ENCODE results near the gene ANTXR1.

GRCh38 chr2:69020496-69021426 is 7.8 kb downstream of the ANTXR1 start:
- TF ChIP-seq GLIS3 (CRISPR knock-in tag; IDR thresholded peaks at IDR 0.05) (no peak), ARNTL (CRISPR knock-in tag; IDR thresholded peaks at IDR 0.05; ENCODE audit: borderline replicate concordance, low read depth) (no peak), BACH2 (CRISPR knock-in tag; IDR thresholded peaks at IDR 0.05; ENCODE audit: borderline replicate concordance) (no peak), PATZ1 (CRISPR knock-in tag; IDR thresholded peaks at IDR 0.05; ENCODE audit: borderline replicate concordance) (no peak), RARB (CRISPR knock-in tag; IDR thresholded peaks at IDR 0.05) (no peak), ISL1 (CRISPR knock-in tag; IDR thresholded peaks at IDR 0.05) (no peak), ZFP30 (CRISPR knock-in tag; IDR thresholded peaks at IDR 0.05) (no peak)
